ENCODE results near the gene REPS1. TPM values are rescaled to one million over a fixed set of nuclear protein-coding genes. Genes with fewer than 3 reads are reported as not detected.

Gene REPS1
- total RNA-seq, 1 donor from 2014 or later: 30.4 TPM

DNA sequence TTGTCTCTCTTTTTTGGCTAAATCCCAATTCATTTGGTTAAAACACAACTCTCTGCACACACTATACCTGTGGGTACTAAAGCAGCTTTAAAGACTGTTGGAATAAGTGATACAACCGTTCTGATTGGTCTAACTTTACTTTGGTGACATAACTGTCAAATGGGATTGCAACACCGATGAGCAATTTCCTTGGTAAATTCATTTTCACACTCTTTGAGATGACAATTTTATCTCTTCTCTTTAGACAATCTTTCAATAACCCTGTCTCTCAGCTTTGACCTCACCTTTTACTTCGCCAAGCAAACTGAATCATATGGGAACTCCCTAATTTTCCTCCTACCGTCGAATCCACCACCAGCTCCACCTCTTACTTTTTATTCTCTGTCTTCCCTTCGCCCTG, 131.4 kb downstream of the REPS1 start:
- Histone ChIP-seq H3K9me3 (no peaks in the 10 kb centered on the region), H3K27ac (no peak overlapping the region), H3K27me3 (no peaks in the 10 kb centered on the region), H3K4me3 (no peak overlapping the region), H3K36me3 (no peaks in the 10 kb centered on the region), H3K4me1 (no peaks in the 10 kb centered on the region)
- intact Hi-C loops (cut with DNase I): no loop called here
- DNase-seq (ENCODE audit: low spot score in 2 of 2): no peak
- TF ChIP-seq, protein P1, sequence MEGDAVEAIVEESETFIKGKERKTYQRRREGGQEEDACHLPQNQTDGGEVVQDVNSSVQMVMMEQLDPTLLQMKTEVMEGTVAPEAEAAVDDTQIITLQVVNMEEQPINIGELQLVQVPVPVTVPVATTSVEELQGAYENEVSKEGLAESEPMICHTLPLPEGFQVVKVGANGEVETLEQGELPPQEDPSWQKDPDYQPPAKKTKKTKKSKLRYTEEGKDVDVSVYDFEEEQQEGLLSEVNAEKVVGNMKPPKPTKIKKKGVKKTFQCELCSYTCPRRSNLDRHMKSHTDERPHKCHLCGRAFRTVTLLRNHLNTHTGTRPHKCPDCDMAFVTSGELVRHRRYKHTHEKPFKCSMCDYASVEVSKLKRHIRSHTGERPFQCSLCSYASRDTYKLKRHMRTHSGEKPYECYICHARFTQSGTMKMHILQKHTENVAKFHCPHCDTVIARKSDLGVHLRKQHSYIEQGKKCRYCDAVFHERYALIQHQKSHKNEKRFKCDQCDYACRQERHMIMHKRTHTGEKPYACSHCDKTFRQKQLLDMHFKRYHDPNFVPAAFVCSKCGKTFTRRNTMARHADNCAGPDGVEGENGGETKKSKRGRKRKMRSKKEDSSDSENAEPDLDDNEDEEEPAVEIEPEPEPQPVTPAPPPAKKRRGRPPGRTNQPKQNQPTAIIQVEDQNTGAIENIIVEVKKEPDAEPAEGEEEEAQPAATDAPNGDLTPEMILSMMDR (IDR thresholded peaks at IDR 0.05): no peak

Other genes starting within 250 kb of the REPS1 start
- gene CCDC28A, start 214.5 kb downstream of the REPS1 start, total RNA-seq: 0.32 TPM
- not detected for gene ECT2L, start 192.2 kb downstream of the REPS1 start, total RNA-seq
- gene ABRACL, start 40.5 kb upstream of the REPS1 start, total RNA-seq: 27.6 TPM
- gene HECA, start 146.8 kb upstream of the REPS1 start, total RNA-seq: 27.0 TPM